Ureter (tissue), 1 donor: ENCODE data around the gene ABCC3. TPM values are rescaled to one million over a fixed set of nuclear protein-coding genes. Genes with fewer than 3 reads are reported as not detected.

Experiments
- DNase-seq: peaks from one replicate; pipeline ENCODE4 v3.0.0-alpha.2; 2020; ENCODE audit warnings: low spot score
- total RNA-seq: library from RNA; stranded (reverse); gene quantifications from one replicate; pipeline ENCODE4 v1.2.4, GENCODE V29; 2023
- donor health status: DM: yes; HTN: yes; CAD: no.

Gene ABCC3
- total RNA-seq, 1 donor from 2014 or later = 226 TPM

- DNase-seq = no peak
Observed at GRCh38 chr17:50684612-50685333, 50.1 kb downstream of the ABCC3 start.

GRCh38 chr17:50685334-50685665 is 50.6 kb downstream of the ABCC3 start:
- DNase-seq = no peak

- DNase-seq = no peak
Observed at GRCh38 chr17:50685691-50686493, 51.2 kb downstream of the ABCC3 start.

- DNase-seq = peak; percentile 78
Observed at GRCh38 chr17:50686494-50687199, 52.0 kb downstream of the ABCC3 start.

GRCh38 chr17:50687200-50688066 is 52.8 kb downstream of the ABCC3 start:
- no peak for DNase-seq

- no peak for DNase-seq
Observed at GRCh38 chr17:50688245-50688644, 53.6 kb downstream of the ABCC3 start.

GRCh38 chr17:50689251-50689650 is 54.6 kb downstream of the ABCC3 start:
- DNase-seq = no peak

GRCh38 chr17:50689956-50690886 is 55.5 kb downstream of the ABCC3 start:
- DNase-seq = no peak

GRCh38 chr17:50690887-50691549 is 56.3 kb downstream of the ABCC3 start:
- DNase-seq = no peak

- DNase-seq = no peak
Observed at GRCh38 chr17:50691550-50692447, 57.1 kb downstream of the ABCC3 start.

- DNase-seq = no peak
Observed at GRCh38 chr17:50692448-50693035, 57.9 kb downstream of the ABCC3 start.

- no peak for DNase-seq
Observed at GRCh38 chr17:50693036-50693682, 58.5 kb downstream of the ABCC3 start.

- DNase-seq = no peak
Observed at GRCh38 chr17:50696365-50696879, 61.7 kb downstream of the ABCC3 start.

- no peak for DNase-seq
Observed at GRCh38 chr17:50697062-50697461, 62.4 kb downstream of the ABCC3 start.

- DNase-seq = no peak
Observed at GRCh38 chr17:50697663-50698272, 63.1 kb downstream of the ABCC3 start.

GRCh38 chr17:50699410-50699809 is 64.7 kb downstream of the ABCC3 start:
- peak; percentile 67 for DNase-seq

GRCh38 chr17:50703162-50703561 is 68.5 kb downstream of the ABCC3 start:
- DNase-seq = no peak
